Dermis blood vessel endothelial cell (primary cell): ENCODE measurements around the gene CRYBG2. TPM values are rescaled to one million over a fixed set of nuclear protein-coding genes. Genes with fewer than 3 reads are reported as not detected.

Source experiments
- DNase-seq: peaks from one replicate; pipeline ENCODE4 v3.0.0; 2010
- total RNA-seq: library from RNA; depleted of rRNA; stranded (reverse); fragments of >200 nt; gene quantifications from 2 replicates; pipeline ENCODE4 v1.2.3, GENCODE V29; 2014

The CRYBG2 gene
- total RNA-seq, 1 donor from 2014 or later: not detected

GRCh38 chr1:26278724-26279455, 75.0 kb downstream of the CRYBG2 start:
- peak; percentile 54 for DNase-seq

- no peak for DNase-seq
Measured at GRCh38 chr1:26278303-26278702, 75.6 kb downstream of the CRYBG2 start.

- DNase-seq: no peak
Measured at GRCh38 chr1:26277719-26278118, 76.2 kb downstream of the CRYBG2 start.

- DNase-seq: no peak
Measured at GRCh38 chr1:26277261-26277661, 76.7 kb downstream of the CRYBG2 start.

- DNase-seq: no peak
Measured at GRCh38 chr1:26276432-26276838, 77.5 kb downstream of the CRYBG2 start.

GRCh38 chr1:26275580-26276431, 78.1 kb downstream of the CRYBG2 start:
- peak; percentile 95 for DNase-seq

- DNase-seq: no peak
Measured at GRCh38 chr1:26274801-26275425, 79.0 kb downstream of the CRYBG2 start.

Other genes starting within 250 kb of the CRYBG2 start
- gene PDIK1L, start 242.3 kb downstream of the CRYBG2 start, total RNA-seq: 6.7 and 8.2 TPM in 2 replicates
- gene FAM110D, start 195.1 kb downstream of the CRYBG2 start, total RNA-seq: 11.6 and 12.9 TPM in 2 replicates
- not detected in 2 replicates for gene C1orf232, start 185.2 kb downstream of the CRYBG2 start, total RNA-seq
- 8.0 and 25.0 TPM in 2 replicates for gene ZNF593, start 184.2 kb downstream of the CRYBG2 start, total RNA-seq
- gene ZNF593OS, start 182.3 kb downstream of the CRYBG2 start, total RNA-seq: not detected in 2 replicates
- gene CNKSR1, start 176.6 kb downstream of the CRYBG2 start, total RNA-seq: 0.14 TPM in 1 of 2 replicates, not detected in the other
- not detected in 2 replicates for gene CATSPER4, start 163.5 kb downstream of the CRYBG2 start, total RNA-seq
- 10.2 and 13.9 TPM in 2 replicates for gene CEP85, start 119.9 kb downstream of the CRYBG2 start, total RNA-seq
- gene SH3BGRL3, start 74.0 kb downstream of the CRYBG2 start, total RNA-seq: 10.4 and 23.8 TPM in 2 replicates
- gene UBXN11, start 47.5 kb downstream of the CRYBG2 start, total RNA-seq: 2.3 and 3.6 TPM in 2 replicates
- gene CD52, start 36.2 kb downstream of the CRYBG2 start, total RNA-seq: not detected in 2 replicates
- gene ZNF683, start 18.6 kb upstream of the CRYBG2 start, total RNA-seq: not detected in 2 replicates
- not detected in 2 replicates for gene LIN28A, start 56.7 kb upstream of the CRYBG2 start, total RNA-seq
- gene DHDDS, start 78.2 kb upstream of the CRYBG2 start, total RNA-seq: 44.9 and 64.5 TPM in 2 replicates
- gene HMGN2, start 118.3 kb upstream of the CRYBG2 start, total RNA-seq: 99.9 and 301 TPM in 2 replicates
- 17.7 and 21.1 TPM in 2 replicates for gene RPS6KA1, start 175.6 kb upstream of the CRYBG2 start, total RNA-seq